ENCODE measurements around the gene POGLUT2.

DNA sequence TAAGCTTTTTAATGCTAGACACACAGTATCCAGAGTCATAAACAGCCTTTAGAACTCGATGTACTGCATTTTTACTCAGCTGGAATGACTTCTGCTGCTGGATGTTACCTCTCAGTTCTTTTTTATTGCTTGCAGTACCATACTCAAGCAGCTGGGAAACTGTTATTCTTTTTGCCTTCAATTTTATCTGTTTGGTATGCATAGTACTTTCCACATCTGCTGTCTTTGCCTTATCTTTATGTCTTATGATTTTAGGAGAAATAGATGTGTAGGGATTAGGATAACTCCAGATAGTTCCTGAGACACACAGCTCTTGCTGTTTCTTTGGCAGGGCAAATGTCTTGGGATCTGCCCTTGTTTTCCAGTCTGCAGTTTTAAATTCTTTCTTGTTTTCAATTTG is 56.7 kb downstream of the POGLUT2 start:
- TF ChIP-seq FOXM1 (IDR thresholded peaks at IDR 0.05; ENCODE audit: borderline replicate concordance) (no peak), SUZ12 (IDR thresholded peaks at IDR 0.05) (no peak), FOXA1 (IDR thresholded peaks at IDR 0.05) (no peak)
